NT2/D1 (cell line): ENCODE data around the gene TMOD1.

ENCODE experiments used
- YY1 ChIP-seq: IDR thresholded peaks from 2 replicates; pipeline ENCODE4 v1.6.1; 2011; ENCODE audit not compliant: insufficient read length, insufficient read depth
- ZNF274 ChIP-seq: IDR thresholded peaks from 2 replicates; pipeline ENCODE4 v1.6.1; 2011; ENCODE audit warnings: mild to moderate bottlenecking, low read depth, low read length

- TF ChIP-seq YY1 (no peak), ZNF274 (no peak)
Measured at GRCh38 chr9:97592126-97592525, 90.7 kb downstream of the TMOD1 start.
